Measurements from ENCODE around the gene DFFB. TPM values are rescaled to one million over a fixed set of nuclear protein-coding genes. Genes with fewer than 3 reads are reported as not detected.

DFFB gene
- total RNA-seq, 4 donors from 2014 or later, result 1.3 to 3.6 (median 3.1) TPM

GRCh38 chr1:3910857-3911845 is 53.9 kb downstream of the DFFB start:
- ATAC-seq, result peak in 1 of 2 donors; percentile 55
- Histone ChIP-seq H3K27me3 (peaks cover 0 to 16% (median 0%) of the 10 kb centered on the region in 3 donors), H3K9me3 (no peaks in the 10 kb centered on the region), H3K4me1 (no peaks in the 10 kb centered on the region), H3K27ac (no peak overlapping the region), H3K4me3 (no peak overlapping the region), H3K36me3 (no peaks in the 10 kb centered on the region)
- intact Hi-C loops (cut with DNase I; ENCODE audit: low total_unique reads), result loop anchor here (5.0 kb wide), 1 partner anchor 1836 kb away; no protein-coding TSS in a partner anchor
- TF ChIP-seq CTCF (IDR thresholded peaks at IDR 0.05 in 4 of 5, conservative IDR thresholded peaks at IDR 0.05 in 1 of 5) (peak; percentile 12 to 64 (median 60)), POLR2A (IDR thresholded peaks at IDR 0.05) (no peak)
- DNase-seq, result peak in 1 of 2 donors; percentile 34
- in situ Hi-C loops (cut with MboI; ENCODE audit: low sequenced_read_pairs in 4 of 4), result no loop called here

- H3K4me1 ChIP-seq, result no peaks in the 10 kb centered on the region
- no peaks in the 10 kb centered on the region for H3K36me3 ChIP-seq
- no peak overlapping the region for H3K4me3 ChIP-seq
- intact Hi-C loops (cut with DNase I; ENCODE audit: low total_unique reads) (loop anchor here (5.0 kb wide), 1 partner anchor 1835 kb away; no protein-coding TSS in a partner anchor), in situ Hi-C loops (cut with MboI; ENCODE audit: low sequenced_read_pairs in 4 of 4) (no loop called here)
- peaks cover 0 to 16% (median 0%) of the 10 kb centered on the region in 3 donors for H3K27me3 ChIP-seq
- no peak overlapping the region for H3K27ac ChIP-seq
- no peaks in the 10 kb centered on the region for H3K9me3 ChIP-seq
- TF ChIP-seq CTCF (IDR thresholded peaks at IDR 0.05 in 4 of 5, conservative IDR thresholded peaks at IDR 0.05 in 1 of 5) (no peak), POLR2A (IDR thresholded peaks at IDR 0.05) (no peak)
- DNase-seq, result no peak
- ATAC-seq, result no peak
Observed at GRCh38 chr1:3911981-3912808, 54.9 kb downstream of the DFFB start.

- no peak overlapping the region for H3K27ac ChIP-seq
- no peak overlapping the region for H3K4me3 ChIP-seq
- intact Hi-C loops (cut with DNase I; ENCODE audit: low total_unique reads) (loop anchor here (5.0 kb wide), 1 partner anchor 1834 kb away; no protein-coding TSS in a partner anchor), in situ Hi-C loops (cut with MboI; ENCODE audit: low sequenced_read_pairs in 4 of 4) (no loop called here)
- DNase-seq (no peak), ATAC-seq (no peak)
- H3K9me3 ChIP-seq, result no peaks in the 10 kb centered on the region
- H3K36me3 ChIP-seq, result no peaks in the 10 kb centered on the region
- no peaks in the 10 kb centered on the region for H3K4me1 ChIP-seq
- no peak for TF ChIP-seq CTCF (IDR thresholded peaks at IDR 0.05 in 4 of 5, conservative IDR thresholded peaks at IDR 0.05 in 1 of 5)
- TF ChIP-seq POLR2A (IDR thresholded peaks at IDR 0.05), result no peak
- H3K27me3 ChIP-seq, result peaks cover 0 to 21% (median 0%) of the 10 kb centered on the region in 3 donors
Observed at GRCh38 chr1:3912809-3913685, 55.8 kb downstream of the DFFB start.

- TF ChIP-seq POLR2A (IDR thresholded peaks at IDR 0.05), result no peak
- no peak for TF ChIP-seq CTCF (IDR thresholded peaks at IDR 0.05 in 4 of 5, conservative IDR thresholded peaks at IDR 0.05 in 1 of 5)
- intact Hi-C loops (cut with DNase I; ENCODE audit: low total_unique reads) (loop anchor here (5.0 kb wide), 1 partner anchor 1833 kb away; no protein-coding TSS in a partner anchor), in situ Hi-C loops (cut with MboI; ENCODE audit: low sequenced_read_pairs in 4 of 4) (no loop called here)
- no peak for DNase-seq
- Histone ChIP-seq H3K27ac (no peak overlapping the region), H3K4me3 (no peak overlapping the region), H3K36me3 (no peaks in the 10 kb centered on the region), H3K4me1 (no peaks in the 10 kb centered on the region), H3K27me3 (peaks cover 0 to 21% (median 0%) of the 10 kb centered on the region in 3 donors), H3K9me3 (no peaks in the 10 kb centered on the region)
- no peak for ATAC-seq
Observed at GRCh38 chr1:3914331-3914851, 57.1 kb downstream of the DFFB start.
